Activated T-cell treated with anti-CD3 and anti-CD28 coated beads for 4 hours (primary cell): ENCODE results near the gene STK31.
"Not testable (repeated sequence)": the region's sequence is repeated elsewhere in the genome, so short reads cannot be mapped to it uniquely, and the experiment has no call there.

Source experiments
- DNase-seq: peaks from one replicate; pipeline ENCODE4 v3.0.0-alpha.2; 2020

The STK31 gene

GRCh38 chr7:23714579-23714978 is 4.6 kb downstream of the STK31 start:
- no peak for DNase-seq

- DNase-seq, result no peak
Observed at GRCh38 chr7:23715099-23715498, 5.1 kb downstream of the STK31 start.

GRCh38 chr7:23717788-23718187 is 7.8 kb downstream of the STK31 start:
- no peak for DNase-seq

- no peak for DNase-seq
Observed at GRCh38 chr7:23721456-23721855, 11.4 kb downstream of the STK31 start.

GRCh38 chr7:23722587-23723216 is 12.7 kb downstream of the STK31 start:
- DNase-seq, result not testable (repeated sequence)

GRCh38 chr7:23724113-23724512 is 14.1 kb downstream of the STK31 start:
- DNase-seq, result not testable (repeated sequence)

- no peak for DNase-seq
Observed at GRCh38 chr7:23742051-23742450, 32.0 kb downstream of the STK31 start.

- no peak for DNase-seq
Observed at GRCh38 chr7:23743226-23743625, 33.2 kb downstream of the STK31 start.

- DNase-seq, result no peak
Observed at GRCh38 chr7:23746629-23747028, 36.6 kb downstream of the STK31 start.

GRCh38 chr7:23751852-23752251 is 41.8 kb downstream of the STK31 start:
- DNase-seq, result no peak

GRCh38 chr7:23758839-23759238 is 48.8 kb downstream of the STK31 start:
- not testable (repeated sequence) for DNase-seq

- DNase-seq, result no peak
Observed at GRCh38 chr7:23759671-23760391, 49.8 kb downstream of the STK31 start.

- no peak for DNase-seq
Observed at GRCh38 chr7:23765943-23766342, 55.9 kb downstream of the STK31 start.

- no peak for DNase-seq
Observed at GRCh38 chr7:23767514-23767913, 57.5 kb downstream of the STK31 start.

GRCh38 chr7:23768022-23768421 is 58.0 kb downstream of the STK31 start:
- no peak for DNase-seq

GRCh38 chr7:23779185-23779800 is 69.3 kb downstream of the STK31 start:
- DNase-seq, result not testable (repeated sequence)

GRCh38 chr7:23783115-23783514 is 73.1 kb downstream of the STK31 start:
- no peak for DNase-seq

GRCh38 chr7:23787272-23787671 is 77.3 kb downstream of the STK31 start:
- DNase-seq, result no peak

- DNase-seq, result no peak
Observed at GRCh38 chr7:23788843-23789242, 78.8 kb downstream of the STK31 start.

- no peak for DNase-seq
Observed at GRCh38 chr7:23791721-23792120, 81.7 kb downstream of the STK31 start.

GRCh38 chr7:23802720-23803397 is 92.8 kb downstream of the STK31 start:
- DNase-seq, result no peak

GRCh38 chr7:23804707-23805106 is 94.7 kb downstream of the STK31 start:
- no peak for DNase-seq

- DNase-seq, result no peak
Observed at GRCh38 chr7:23808421-23808820, 98.4 kb downstream of the STK31 start.

GRCh38 chr7:23810099-23810498 is 100.1 kb downstream of the STK31 start:
- DNase-seq, result no peak
